ENCODE data around the gene EPHB3.

Gene EPHB3

GRCh38 chr3:184630861-184631471 lies 69.4 kb downstream of the EPHB3 start:
- DNase-seq = no peak

- DNase-seq = no peak
Measured at GRCh38 chr3:184631472-184631861, 69.9 kb downstream of the EPHB3 start.
